Stomach (tissue), 4 donors: Measurements from ENCODE around the gene OR2AJ1.

ENCODE experiments used
- EP300 ChIP-seq: sonication (generic); formaldehyde crosslinking; IDR thresholded peaks from one replicate; pipeline ENCODE4 v1.6.1; 2017; ENCODE audit warnings: antibody characterized with exemption
- POLR2A ChIP-seq, 4 donors: fragments of 450-650 bp; IDR thresholded peaks; one replicate each; pipeline ENCODE4 v1.6.1; 2016; ENCODE audit warnings: antibody characterized with exemption in 4 of 4, control low read depth in 2 of 4, mild to moderate bottlenecking in 1 of 4, moderate library complexity in 1 of 4
- POLR2AphosphoS5 ChIP-seq, 3 donors: sonication (generic); formaldehyde crosslinking; IDR thresholded peaks; one replicate each; pipeline ENCODE4 v1.6.1; 2016; ENCODE audit warnings: antibody characterized with exemption in 3 of 3
- TF ChIP-seq, protein P1 (sequence below), 7 experiments: fragments of 450-650 bp in 4 of 7; fragments of 200-600 bp in 3 of 7; sonication (generic) in 3 of 7; IDR thresholded peaks; one replicate each; pipeline ENCODE4 v1.5.1; 2016 to 2019; ENCODE audit warnings: antibody characterized with exemption in 7 of 7, control low read depth in 2 of 7, mild to moderate bottlenecking in 1 of 7

DNA sequence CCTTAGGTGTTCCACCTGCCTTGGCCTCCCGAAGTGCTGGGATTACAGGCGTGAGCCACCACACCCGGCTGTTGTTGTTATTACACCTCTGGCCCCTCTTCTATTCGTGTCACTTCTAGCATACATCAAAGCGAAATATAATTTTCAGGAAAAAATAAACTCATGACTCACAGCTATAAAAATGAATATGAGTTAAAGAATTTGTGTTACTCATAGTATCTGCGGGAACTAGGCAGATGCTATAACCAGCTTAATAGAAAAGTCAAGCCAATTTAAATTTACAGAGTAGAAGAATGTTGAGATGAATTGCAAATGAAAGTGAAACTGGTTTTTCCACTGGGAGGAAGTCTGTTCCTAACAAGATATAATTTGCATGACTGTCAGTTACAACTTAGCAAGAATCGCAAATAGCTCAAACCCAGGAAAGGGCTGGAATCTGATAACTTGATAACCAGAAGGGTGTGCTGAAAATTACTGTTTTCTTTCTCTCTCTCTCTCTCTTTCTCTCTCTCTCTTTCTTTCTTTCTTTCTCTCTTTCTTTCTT, 18.1 kb upstream of the OR2AJ1 start:
- TF ChIP-seq, protein P1, sequence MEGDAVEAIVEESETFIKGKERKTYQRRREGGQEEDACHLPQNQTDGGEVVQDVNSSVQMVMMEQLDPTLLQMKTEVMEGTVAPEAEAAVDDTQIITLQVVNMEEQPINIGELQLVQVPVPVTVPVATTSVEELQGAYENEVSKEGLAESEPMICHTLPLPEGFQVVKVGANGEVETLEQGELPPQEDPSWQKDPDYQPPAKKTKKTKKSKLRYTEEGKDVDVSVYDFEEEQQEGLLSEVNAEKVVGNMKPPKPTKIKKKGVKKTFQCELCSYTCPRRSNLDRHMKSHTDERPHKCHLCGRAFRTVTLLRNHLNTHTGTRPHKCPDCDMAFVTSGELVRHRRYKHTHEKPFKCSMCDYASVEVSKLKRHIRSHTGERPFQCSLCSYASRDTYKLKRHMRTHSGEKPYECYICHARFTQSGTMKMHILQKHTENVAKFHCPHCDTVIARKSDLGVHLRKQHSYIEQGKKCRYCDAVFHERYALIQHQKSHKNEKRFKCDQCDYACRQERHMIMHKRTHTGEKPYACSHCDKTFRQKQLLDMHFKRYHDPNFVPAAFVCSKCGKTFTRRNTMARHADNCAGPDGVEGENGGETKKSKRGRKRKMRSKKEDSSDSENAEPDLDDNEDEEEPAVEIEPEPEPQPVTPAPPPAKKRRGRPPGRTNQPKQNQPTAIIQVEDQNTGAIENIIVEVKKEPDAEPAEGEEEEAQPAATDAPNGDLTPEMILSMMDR (IDR thresholded peaks at IDR 0.05): no peak
- TF ChIP-seq POLR2AphosphoS5 (IDR thresholded peaks at IDR 0.05): no peak
- no peak for TF ChIP-seq POLR2A (IDR thresholded peaks at IDR 0.05)
- no peak for TF ChIP-seq EP300
